ENCODE data around the gene ANKK1. TPM values are rescaled to one million over a fixed set of nuclear protein-coding genes. Genes with fewer than 3 reads are reported as not detected.

Gene ANKK1
- total RNA-seq, 2 donors from 2014 or later, result not detected

GRCh38 chr11:113407163-113407562 lies 19.6 kb downstream of the ANKK1 start:
- Histone ChIP-seq H3K4me3 (no peak overlapping the region), H3K27me3 (no peaks in the 10 kb centered on the region), H3K4me1 (no peaks in the 10 kb centered on the region), H3K27ac (no peak overlapping the region), H3K36me3 (no peaks in the 10 kb centered on the region), H3K9me3 (no peaks in the 10 kb centered on the region)
- DNase-seq (ENCODE audit: low spot score), result no peak
- TF ChIP-seq CTCF (IDR thresholded peaks at IDR 0.05), result no peak

- H3K36me3 ChIP-seq, result no peaks in the 10 kb centered on the region
- H3K27ac ChIP-seq, result no peak overlapping the region
- no peaks in the 10 kb centered on the region for H3K4me1 ChIP-seq
- no peaks in the 10 kb centered on the region for H3K27me3 ChIP-seq
- TF ChIP-seq CTCF (IDR thresholded peaks at IDR 0.05), result no peak
- no peak for DNase-seq (ENCODE audit: low spot score)
- no peak overlapping the region for H3K4me3 ChIP-seq
- no peaks in the 10 kb centered on the region for H3K9me3 ChIP-seq
Measured at GRCh38 chr11:113408206-113408605, 20.6 kb downstream of the ANKK1 start.

GRCh38 chr11:113408887-113409286 lies 21.3 kb downstream of the ANKK1 start:
- H3K27ac ChIP-seq, result no peak overlapping the region
- H3K4me1 ChIP-seq, result no peaks in the 10 kb centered on the region
- H3K27me3 ChIP-seq, result no peaks in the 10 kb centered on the region
- no peaks in the 10 kb centered on the region for H3K9me3 ChIP-seq
- no peak for TF ChIP-seq CTCF (IDR thresholded peaks at IDR 0.05)
- no peak for DNase-seq (ENCODE audit: low spot score)
- no peaks in the 10 kb centered on the region for H3K36me3 ChIP-seq
- no peak overlapping the region for H3K4me3 ChIP-seq

- no peak for TF ChIP-seq CTCF (IDR thresholded peaks at IDR 0.05)
- H3K4me3 ChIP-seq, result no peak overlapping the region
- no peak overlapping the region for H3K27ac ChIP-seq
- no peaks in the 10 kb centered on the region for H3K9me3 ChIP-seq
- no peaks in the 10 kb centered on the region for H3K4me1 ChIP-seq
- no peaks in the 10 kb centered on the region for H3K27me3 ChIP-seq
- no peak for DNase-seq (ENCODE audit: low spot score)
- H3K36me3 ChIP-seq, result no peaks in the 10 kb centered on the region
Measured at GRCh38 chr11:113409526-113409925, 21.9 kb downstream of the ANKK1 start.

GRCh38 chr11:113410414-113411135 lies 23.0 kb downstream of the ANKK1 start:
- H3K36me3 ChIP-seq, result no peaks in the 10 kb centered on the region
- H3K27ac ChIP-seq, result no peak overlapping the region
- no peaks in the 10 kb centered on the region for H3K27me3 ChIP-seq
- TF ChIP-seq CTCF (IDR thresholded peaks at IDR 0.05), result no peak
- no peak overlapping the region for H3K4me3 ChIP-seq
- H3K4me1 ChIP-seq, result no peaks in the 10 kb centered on the region
- no peaks in the 10 kb centered on the region for H3K9me3 ChIP-seq
- no peak for DNase-seq (ENCODE audit: low spot score)

- TF ChIP-seq CTCF (IDR thresholded peaks at IDR 0.05), result no peak
- H3K9me3 ChIP-seq, result no peaks in the 10 kb centered on the region
- H3K27ac ChIP-seq, result no peak overlapping the region
- no peaks in the 10 kb centered on the region for H3K27me3 ChIP-seq
- no peaks in the 10 kb centered on the region for H3K36me3 ChIP-seq
- DNase-seq (ENCODE audit: low spot score), result no peak
- H3K4me3 ChIP-seq, result no peak overlapping the region
- no peaks in the 10 kb centered on the region for H3K4me1 ChIP-seq
Measured at GRCh38 chr11:113411536-113411935, 24.0 kb downstream of the ANKK1 start.

All from right atrium auricular region (tissue), 2 donors.